GM20000 (cell line): ENCODE results near the gene FDCSP.

Experiments used
- DNase-seq: peaks from one replicate; pipeline ENCODE4 v3.0.0; 2012; ENCODE audit warnings: low spot score
- CTCF ChIP-seq: IDR thresholded peaks from 2 replicates; pipeline ENCODE4 v1.5.1; 2012; ENCODE audit warnings: mild to moderate bottlenecking, control low read depth; ENCODE audit errors: extremely low read depth, missing control alignments

FDCSP gene

GRCh38 chr4:70225824-70226223 lies at the start of gene FDCSP:
TSS of gene FDCSP (plus strand) at chr4:70226124. CDS start at chr4:70231195, 5,071 bp downstream.
- DNase-seq = no peak

GRCh38 chr4:70177090-70177489 lies 48.8 kb upstream of the FDCSP start:
- no peak for TF ChIP-seq CTCF
- DNase-seq = no peak

More at GRCh38 chr4:70225824-70226223, at the start of gene FDCSP:
- no peak for TF ChIP-seq CTCF

GRCh38 chr4:70178075-70178660 lies 47.8 kb upstream of the FDCSP start:
- DNase-seq = no peak
- TF ChIP-seq CTCF = no peak

- no peak for TF ChIP-seq CTCF
- DNase-seq = no peak
Observed at GRCh38 chr4:70179811-70180210, 46.1 kb upstream of the FDCSP start.

GRCh38 chr4:70181864-70182263 lies 44.1 kb upstream of the FDCSP start:
- no peak for DNase-seq
- TF ChIP-seq CTCF = no peak

GRCh38 chr4:70182517-70183167 lies 43.3 kb upstream of the FDCSP start:
- no peak for DNase-seq
- TF ChIP-seq CTCF = no peak

- TF ChIP-seq CTCF = peak; percentile 42
- DNase-seq = peak; percentile 30
Observed at GRCh38 chr4:70183168-70183939, 42.6 kb upstream of the FDCSP start.
